HCT116 (cell line): Measurements from ENCODE around the gene EGFR. TPM values are rescaled to one million over a fixed set of nuclear protein-coding genes. Genes with fewer than 3 reads are reported as not detected.

ENCODE experiments used
- ATAC-seq: fragments of 200-7000 bp; cut with Tn5 transposase; 2 replicates; pipeline ENCODE4 v1.9.1; 2020; ENCODE audit warnings: mild to moderate bottlenecking, moderate library complexity
- BruUV-seq: library from RNA; stranded (reverse); fragments of 400-500 nt; replicated peaks from 2 replicates; lab custom pipeline; 2021; lab: Mats Ljungman, UMichigan
- CTCF ChIA-PET: fragments of 300-600 bp; sonication (Branson Sonifier 250); formaldehyde crosslinking; loops from one replicate; lab custom pipeline; 2021; ENCODE audit warnings: antibody characterized with exemption; lab: Charles Lee
- POLR2A ChIA-PET: fragments of 300-600, 350-600 bp; sonication (Branson Sonifier 250); formaldehyde crosslinking; loops from one replicate; lab custom pipeline; 2021; ENCODE audit warnings: antibody characterized with exemption; lab: Charles Lee
- RAD21 ChIA-PET, 2 experiments: fragments of 300-600 bp; sonication (Branson Sonifier 250); formaldehyde crosslinking; loops; one replicate each; lab custom pipeline; 2023; ENCODE audit warnings: low total read pairs in 2 of 2; ENCODE audit not compliant: uncharacterized antibody in 2 of 2, unreplicated experiment in 2 of 2, low non-redundant PET in 1 of 2; lab: Charles Lee
- DNase-seq: peaks from one replicate; pipeline ENCODE4 v3.0.0-alpha.2; 2010; ENCODE audit warnings: low read depth, low spot score
- H2AFZ ChIP-seq: fragments of 200-600 bp; shearing (Covaris generic), sonication (generic); 2 replicates; pipeline ENCODE4 v1.6.1; 2017; ENCODE audit warnings: low read depth, mixed run types, mixed read lengths, antibody characterized with exemption, low read length; ENCODE audit not compliant: poor library complexity, severe bottlenecking
- H3K27ac ChIP-seq: 2 replicates; pipeline ENCODE4 v1.5.1; 2012; ENCODE audit warnings: low read depth, low read length
- H3K27me3 ChIP-seq: fragments of 200-600 bp; sonication (generic); 2 replicates; pipeline ENCODE4 v1.6.1; 2016; ENCODE audit warnings: mixed run types, low read length, mixed read lengths; ENCODE audit not compliant: insufficient read depth
- H3K36me3 ChIP-seq, 2 experiments: fragments of 200-500 bp in 1 of 2; fragments of 200-600 bp in 1 of 2; sonication (Bioruptor generic) in 1 of 2; sonication (generic) in 1 of 2; 2 replicates each; pipeline versions ENCODE4 v1.5.1 to v1.6.1; 2014 to 2016; ENCODE audit warnings: low read length in 2 of 2, inconsistent platforms in 1 of 2, mixed read lengths in 1 of 2, mixed run types in 1 of 2; ENCODE audit not compliant: insufficient read depth in 2 of 2, control insufficient read depth in 1 of 2
- H3K4me1 ChIP-seq, 2 experiments: fragments of 200-600 bp in 1 of 2; sonication (generic) in 1 of 2; 2 replicates each; pipeline versions ENCODE4 v1.5.1 to v1.6.1; 2012 to 2017; ENCODE audit warnings: low read length in 2 of 2, inconsistent platforms in 1 of 2, mild to moderate bottlenecking in 1 of 2, mixed read lengths in 1 of 2, mixed run types in 1 of 2, moderate library complexity in 1 of 2; ENCODE audit not compliant: insufficient read depth in 2 of 2, control insufficient read depth in 1 of 2
- H3K4me2 ChIP-seq: fragments of 200-600 bp; sonication (generic); 2 replicates; pipeline ENCODE4 v1.6.1; 2017; ENCODE audit warnings: mixed run types, low read length, mixed read lengths
- H3K4me3 ChIP-seq, 2 experiments: fragments of 200-600 bp in 1 of 2; sonication (generic) in 1 of 2; replicated peaks in 1 of 2; 2 replicates each; pipeline ENCODE4 v1.5.1; 2011 to 2016; ENCODE audit warnings: low read length in 2 of 2, control low read depth in 1 of 2, low read depth in 1 of 2, mild to moderate bottlenecking in 1 of 2, mixed read lengths in 1 of 2, mixed run types in 1 of 2
- H3K79me2 ChIP-seq: fragments of 200-600 bp; sonication (generic); 2 replicates; pipeline ENCODE4 v1.6.1; 2017; ENCODE audit warnings: mild to moderate bottlenecking, mixed run types, low read length, moderate library complexity, mixed read lengths; ENCODE audit not compliant: insufficient read depth
- H3K9ac ChIP-seq: fragments of 200-600 bp; sonication (generic); 2 replicates; pipeline ENCODE4 v1.6.1; 2016; ENCODE audit warnings: low read length, mixed read lengths
- H3K9me2 ChIP-seq: fragments of 200-600 bp; sonication (generic), shearing (Covaris generic); 2 replicates; pipeline ENCODE4 v1.6.1; 2017; ENCODE audit warnings: mixed run types, mild to moderate bottlenecking, moderate library complexity; ENCODE audit not compliant: insufficient read depth
- H3K9me3 ChIP-seq, 2 experiments: fragments of 200-500 bp in 1 of 2; fragments of 200-600 bp in 1 of 2; sonication (Bioruptor generic) in 1 of 2; sonication (generic) in 1 of 2; 2 replicates each; pipeline ENCODE4 v1.6.1; 2014 to 2017; ENCODE audit warnings: low read length in 2 of 2, mixed read lengths in 2 of 2, inconsistent platforms in 1 of 2, low read depth in 1 of 2, mild to moderate bottlenecking in 1 of 2, mixed run types in 1 of 2, moderate library complexity in 1 of 2; ENCODE audit not compliant: control insufficient read depth in 1 of 2, insufficient read depth in 1 of 2
- H4K20me1 ChIP-seq: fragments of 200-600 bp; sonication (generic), shearing (Covaris generic); 2 replicates; pipeline ENCODE4 v1.6.1; 2017; ENCODE audit warnings: mixed run types, mild to moderate bottlenecking, moderate library complexity; ENCODE audit not compliant: insufficient read depth
- CBX3 ChIP-seq: IDR thresholded peaks from 2 replicates; pipeline ENCODE4 v1.6.1; 2012; ENCODE audit warnings: low read depth
- CEBPB ChIP-seq: IDR thresholded peaks from 2 replicates; pipeline ENCODE4 v1.6.1; 2012; ENCODE audit warnings: low read depth
- EGR1 ChIP-seq: IDR thresholded peaks from 2 replicates; pipeline ENCODE4 v1.6.1; 2012; ENCODE audit warnings: low read depth
- ELF1 ChIP-seq: IDR thresholded peaks from 2 replicates; pipeline ENCODE4 v1.6.1; 2012; ENCODE audit warnings: low read depth, borderline replicate concordance
- EZH2 ChIP-seq: fragments of 200-600 bp; sonication (generic); IDR thresholded peaks from 2 replicates; pipeline ENCODE4 v1.6.1; 2017; ENCODE audit warnings: antibody characterized with exemption, mixed run types
- EZH2phosphoT487 ChIP-seq: fragments of 200-600 bp; IDR thresholded peaks from 2 replicates; pipeline ENCODE4 v1.6.1; 2018; ENCODE audit warnings: antibody characterized with exemption, borderline replicate concordance
- FOSL1 ChIP-seq: IDR thresholded peaks from 2 replicates; pipeline ENCODE4 v1.6.1; 2012; ENCODE audit warnings: low read depth
- JUND ChIP-seq: IDR thresholded peaks from 2 replicates; pipeline ENCODE4 v1.6.1; 2012
- POLR2A ChIP-seq: IDR thresholded peaks from 2 replicates; pipeline ENCODE4 v1.7.0; 2011; ENCODE audit warnings: borderline replicate concordance; ENCODE audit not compliant: insufficient read depth, insufficient read length; ENCODE audit errors: extremely low read depth
- POLR2AphosphoS5 ChIP-seq: IDR thresholded peaks from 2 replicates; pipeline ENCODE4 v1.6.1; 2011; ENCODE audit warnings: mild to moderate bottlenecking, low read depth, low read length, moderate library complexity
- RAD21 ChIP-seq: IDR thresholded peaks from 2 replicates; pipeline ENCODE4 v1.6.1; 2012; ENCODE audit warnings: low read depth, mild to moderate bottlenecking
- SIN3A ChIP-seq: IDR thresholded peaks from 2 replicates; pipeline ENCODE4 v1.6.1; 2012; ENCODE audit warnings: low read depth
- SP1 ChIP-seq: IDR thresholded peaks from 2 replicates; pipeline ENCODE4 v1.6.1; 2012; ENCODE audit warnings: low read depth
- SRF ChIP-seq: IDR thresholded peaks from 2 replicates; pipeline ENCODE4 v1.6.1; 2012; ENCODE audit warnings: low read depth
- TCF7L2 ChIP-seq: IDR thresholded peaks from 2 replicates; pipeline ENCODE4 v1.7.0; 2011; ENCODE audit warnings: borderline replicate concordance, inconsistent platforms; ENCODE audit not compliant: insufficient read depth, insufficient read length; ENCODE audit errors: extremely low read depth
- YY1 ChIP-seq: IDR thresholded peaks from 2 replicates; pipeline ENCODE4 v1.6.1; 2011; ENCODE audit warnings: low read length, low read depth, moderate library complexity, mild to moderate bottlenecking; ENCODE audit not compliant: insufficient replicate concordance; ENCODE audit errors: extremely low read depth
- ZFX ChIP-seq: fragments of 450-650 bp; IDR thresholded peaks from 2 replicates; pipeline ENCODE4 v1.6.1; 2017
- ZNF274 ChIP-seq: fragments of 200-500 bp; sonication (Bioruptor generic); IDR thresholded peaks from 2 replicates; pipeline ENCODE4 v1.6.1; 2014; ENCODE audit warnings: mild to moderate bottlenecking, low read depth, low read length, inconsistent platforms
- intact Hi-C: fragments of 100-400 bp; cut with micrococcal nuclease; formaldehyde crosslinking; loops from 2 replicates; pipeline ENCODE4 v1.10.0; 2022
- total RNA-seq: library from RNA; stranded (reverse); gene quantifications from one replicate; pipeline ENCODE4 v1.2.1, GENCODE V29; 2021; ENCODE audit not compliant: unreplicated experiment
- TF ChIP-seq, protein P1 (sequence below): IDR thresholded peaks from 2 replicates; pipeline ENCODE4 v1.6.1; 2012
- TF ChIP-seq, protein P2 (sequence below): IDR thresholded peaks from 2 replicates; pipeline ENCODE4 v1.6.1; 2012; ENCODE audit warnings: low read depth
- TF ChIP-seq, protein P3 (sequence below): IDR thresholded peaks from 2 replicates; pipeline ENCODE4 v1.6.1; 2012
- TF ChIP-seq, protein P4 (sequence below): IDR thresholded peaks from 2 replicates; pipeline ENCODE4 v1.6.1; 2011; ENCODE audit warnings: mild to moderate bottlenecking, low read length, moderate library complexity; ENCODE audit not compliant: insufficient replicate concordance; ENCODE audit errors: extremely low read depth

Gene EGFR
- total RNA-seq, 1 experiment from 2014 or later, result 71.5 TPM

DNA sequence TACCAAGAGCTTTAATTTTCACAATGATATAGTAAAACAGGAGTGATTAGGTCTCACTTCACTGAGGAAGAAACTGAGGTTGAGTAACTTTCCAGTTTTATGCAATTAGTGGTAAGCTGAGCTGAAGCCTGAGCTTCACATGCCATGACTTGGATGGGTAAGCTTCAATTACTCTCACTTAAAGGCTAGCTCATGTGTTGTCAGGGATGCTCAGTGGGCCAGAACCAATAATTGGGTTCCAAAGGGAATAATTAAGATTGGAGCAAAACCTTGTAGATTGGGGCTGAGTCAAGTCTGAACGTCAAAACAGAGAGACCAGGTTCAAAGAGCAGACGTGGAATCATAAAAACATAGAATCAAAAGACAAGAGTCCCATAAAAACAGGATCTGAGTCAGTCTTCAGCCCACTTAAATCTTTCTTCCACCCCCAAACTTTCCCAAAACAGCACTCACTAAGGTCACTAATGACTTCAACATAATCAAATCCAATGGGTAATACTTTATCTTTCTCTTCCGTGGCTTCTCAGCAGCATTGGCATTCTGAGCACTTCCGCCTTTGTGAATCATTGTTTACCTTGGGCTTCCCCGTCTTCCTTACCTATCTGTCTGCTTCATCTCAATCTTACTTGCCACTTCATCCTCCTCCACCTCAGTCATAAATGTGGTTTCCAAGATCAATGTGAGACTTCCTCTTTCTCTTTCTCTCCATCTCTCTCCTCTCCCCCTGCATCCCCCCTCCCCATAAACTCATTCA lies 23.0 kb upstream of the EGFR start:
- ATAC-seq (peak; percentile 89), DNase-seq (peak; percentile 71)
- peak overlapping the region; percentile 72 for H2AFZ ChIP-seq
- peak overlapping the region; percentile 68 for H3K4me2 ChIP-seq
- no peaks in the 10 kb centered on the region for H3K36me3 ChIP-seq
- no peaks in the 10 kb centered on the region for H3K9me2 ChIP-seq
- H3K27ac ChIP-seq, result peak overlapping the region; percentile 11; the same call in 1 of the 2 replicates
- H3K27me3 ChIP-seq, result no peaks in the 10 kb centered on the region
- no peaks in the 10 kb centered on the region for H3K79me2 ChIP-seq
- RAD21 ChIA-PET, result interaction anchor here in 1 of 2 experiments (0.7 kb wide), 1 partner anchor 779 kb away, joined by 4 read pairs; no protein-coding TSS in a partner anchor
- H4K20me1 ChIP-seq, result no peaks in the 10 kb centered on the region
- H3K9me3 ChIP-seq, result no peaks in the 10 kb centered on the region
- no TSS peak for BruUV-seq
- peak overlapping the region; percentile 5; the same call in 1 of the 2 replicates for H3K9ac ChIP-seq
- peaks cover 18 to 28% of the 10 kb centered on the region in 2 experiments for H3K4me1 ChIP-seq
- POLR2A ChIA-PET, result no interaction called here
- intact Hi-C loops, result loop anchor here (5.0 kb wide), 1 partner anchor 153 kb away; no protein-coding TSS in a partner anchor
- peak overlapping the region in 1 of 2 experiments; percentile 16; a peak in 2 of 4 replicates for H3K4me3 ChIP-seq
- CTCF ChIA-PET, result interaction anchor here (1.1 kb wide), 1 partner anchor 207 kb away, joined by 3 read pairs; no protein-coding TSS in a partner anchor
- peak; percentile 88 for TF ChIP-seq FOSL1
- TF ChIP-seq ELF1, result peak; percentile 76
- TF ChIP-seq, protein P1, sequence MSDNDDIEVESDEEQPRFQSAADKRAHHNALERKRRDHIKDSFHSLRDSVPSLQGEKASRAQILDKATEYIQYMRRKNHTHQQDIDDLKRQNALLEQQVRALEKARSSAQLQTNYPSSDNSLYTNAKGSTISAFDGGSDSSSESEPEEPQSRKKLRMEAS, result peak; percentile 47
- TF ChIP-seq, protein P2, sequence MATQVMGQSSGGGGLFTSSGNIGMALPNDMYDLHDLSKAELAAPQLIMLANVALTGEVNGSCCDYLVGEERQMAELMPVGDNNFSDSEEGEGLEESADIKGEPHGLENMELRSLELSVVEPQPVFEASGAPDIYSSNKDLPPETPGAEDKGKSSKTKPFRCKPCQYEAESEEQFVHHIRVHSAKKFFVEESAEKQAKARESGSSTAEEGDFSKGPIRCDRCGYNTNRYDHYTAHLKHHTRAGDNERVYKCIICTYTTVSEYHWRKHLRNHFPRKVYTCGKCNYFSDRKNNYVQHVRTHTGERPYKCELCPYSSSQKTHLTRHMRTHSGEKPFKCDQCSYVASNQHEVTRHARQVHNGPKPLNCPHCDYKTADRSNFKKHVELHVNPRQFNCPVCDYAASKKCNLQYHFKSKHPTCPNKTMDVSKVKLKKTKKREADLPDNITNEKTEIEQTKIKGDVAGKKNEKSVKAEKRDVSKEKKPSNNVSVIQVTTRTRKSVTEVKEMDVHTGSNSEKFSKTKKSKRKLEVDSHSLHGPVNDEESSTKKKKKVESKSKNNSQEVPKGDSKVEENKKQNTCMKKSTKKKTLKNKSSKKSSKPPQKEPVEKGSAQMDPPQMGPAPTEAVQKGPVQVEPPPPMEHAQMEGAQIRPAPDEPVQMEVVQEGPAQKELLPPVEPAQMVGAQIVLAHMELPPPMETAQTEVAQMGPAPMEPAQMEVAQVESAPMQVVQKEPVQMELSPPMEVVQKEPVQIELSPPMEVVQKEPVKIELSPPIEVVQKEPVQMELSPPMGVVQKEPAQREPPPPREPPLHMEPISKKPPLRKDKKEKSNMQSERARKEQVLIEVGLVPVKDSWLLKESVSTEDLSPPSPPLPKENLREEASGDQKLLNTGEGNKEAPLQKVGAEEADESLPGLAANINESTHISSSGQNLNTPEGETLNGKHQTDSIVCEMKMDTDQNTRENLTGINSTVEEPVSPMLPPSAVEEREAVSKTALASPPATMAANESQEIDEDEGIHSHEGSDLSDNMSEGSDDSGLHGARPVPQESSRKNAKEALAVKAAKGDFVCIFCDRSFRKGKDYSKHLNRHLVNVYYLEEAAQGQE, result no peak
- peak; percentile 38; the same call in 1 of the 2 replicates for TF ChIP-seq SRF
- TF ChIP-seq, protein P3, sequence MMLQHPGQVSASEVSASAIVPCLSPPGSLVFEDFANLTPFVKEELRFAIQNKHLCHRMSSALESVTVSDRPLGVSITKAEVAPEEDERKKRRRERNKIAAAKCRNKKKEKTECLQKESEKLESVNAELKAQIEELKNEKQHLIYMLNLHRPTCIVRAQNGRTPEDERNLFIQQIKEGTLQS, result no peak
- TF ChIP-seq ZFX, result no peak
- TF ChIP-seq POLR2AphosphoS5, result peak; percentile 42; the same call in 1 of the 2 replicates
- TF ChIP-seq EZH2, result no peak
- TF ChIP-seq, protein P4, sequence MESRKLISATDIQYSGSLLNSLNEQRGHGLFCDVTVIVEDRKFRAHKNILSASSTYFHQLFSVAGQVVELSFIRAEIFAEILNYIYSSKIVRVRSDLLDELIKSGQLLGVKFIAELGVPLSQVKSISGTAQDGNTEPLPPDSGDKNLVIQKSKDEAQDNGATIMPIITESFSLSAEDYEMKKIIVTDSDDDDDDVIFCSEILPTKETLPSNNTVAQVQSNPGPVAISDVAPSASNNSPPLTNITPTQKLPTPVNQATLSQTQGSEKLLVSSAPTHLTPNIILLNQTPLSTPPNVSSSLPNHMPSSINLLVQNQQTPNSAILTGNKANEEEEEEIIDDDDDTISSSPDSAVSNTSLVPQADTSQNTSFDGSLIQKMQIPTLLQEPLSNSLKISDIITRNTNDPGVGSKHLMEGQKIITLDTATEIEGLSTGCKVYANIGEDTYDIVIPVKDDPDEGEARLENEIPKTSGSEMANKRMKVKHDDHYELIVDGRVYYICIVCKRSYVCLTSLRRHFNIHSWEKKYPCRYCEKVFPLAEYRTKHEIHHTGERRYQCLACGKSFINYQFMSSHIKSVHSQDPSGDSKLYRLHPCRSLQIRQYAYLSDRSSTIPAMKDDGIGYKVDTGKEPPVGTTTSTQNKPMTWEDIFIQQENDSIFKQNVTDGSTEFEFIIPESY, result no peak
- peak; percentile 77; the same call in 1 of the 2 replicates for TF ChIP-seq CBX3
- TF ChIP-seq RAD21, result peak; percentile 30
- TF ChIP-seq ZNF274, result no peak
- no peak for TF ChIP-seq YY1
- TF ChIP-seq SIN3A, result 0 out of 2 replicates have a peak, but pooled peaks have one; percentile 82
- TF ChIP-seq EZH2phosphoT487, result no peak
- TF ChIP-seq POLR2A, result no peak
- peak; percentile 76 for TF ChIP-seq TCF7L2
- TF ChIP-seq JUND, result peak; percentile 86
- TF ChIP-seq CEBPB, result peak; percentile 63
- TF ChIP-seq EGR1, result peak; percentile 77
- TF ChIP-seq SP1, result peak; percentile 88
